Liver (tissue), 9 donors: ENCODE results near the gene BRD3. TPM values are rescaled to one million over a fixed set of nuclear protein-coding genes. Genes with fewer than 3 reads are reported as not detected.
A peak's percentile ranks its signal among the peaks of the same experiment; 100 is the strongest.

Experiments
- DNase-seq: peaks from one replicate; pipeline ENCODE4 v3.0.0-alpha.2; 2017; ENCODE audit warnings: low spot score
- H3K27ac ChIP-seq, 2 donors: one replicate each; pipeline ENCODE4 v1.7.0; 2013; ENCODE audit warnings: inconsistent platforms in 2 of 2, low read length in 2 of 2, control low read depth in 1 of 2, low read depth in 1 of 2, mild to moderate bottlenecking in 1 of 2
- H3K27me3 ChIP-seq, 4 donors: one replicate each; pipeline versions ENCODE4 v1.6.1 to v1.7.0; 2013; ENCODE audit warnings: low read length in 3 of 4, inconsistent platforms in 1 of 4, mild to moderate bottlenecking in 1 of 4, moderate library complexity in 1 of 4; ENCODE audit not compliant: control insufficient read depth in 4 of 4, insufficient read depth in 4 of 4
- H3K36me3 ChIP-seq, 4 donors: one replicate each; pipeline versions ENCODE4 v1.6.1 to v1.7.0; 2013; ENCODE audit warnings: low read length in 3 of 4, mild to moderate bottlenecking in 3 of 4, low read depth in 1 of 4, moderate library complexity in 1 of 4; ENCODE audit not compliant: control insufficient read depth in 4 of 4, insufficient read depth in 3 of 4
- H3K4me1 ChIP-seq, 4 donors: one replicate each; pipeline versions ENCODE4 v1.6.1 to v1.7.0; 2013; ENCODE audit warnings: low read length in 3 of 4, mild to moderate bottlenecking in 3 of 4, moderate library complexity in 1 of 4; ENCODE audit not compliant: control insufficient read depth in 4 of 4, insufficient read depth in 4 of 4
- H3K4me3 ChIP-seq, 3 donors: one replicate each; pipeline versions ENCODE4 v1.6.1 to v1.7.0; 2013; ENCODE audit warnings: low read length in 3 of 3, control low read depth in 1 of 3, low read depth in 1 of 3, mild to moderate bottlenecking in 1 of 3
- H3K9ac ChIP-seq, 2 donors: one replicate each; pipeline ENCODE4 v1.7.0; 2013; ENCODE audit warnings: low read length in 2 of 2, mild to moderate bottlenecking in 2 of 2, moderate library complexity in 2 of 2, control low read depth in 1 of 2, low read depth in 1 of 2
- H3K9me3 ChIP-seq, 4 donors: one replicate each; pipeline versions ENCODE4 v1.6.1 to v1.7.0; 2013; ENCODE audit warnings: low read length in 3 of 4; ENCODE audit not compliant: control insufficient read depth in 4 of 4
- CTCF ChIP-seq: fragments of 150-350 bp; IDR thresholded peaks from 2 replicates; pipeline ENCODE4 v1.5.1; 2017; ENCODE audit warnings: improper control_type of control experiment, low read depth, low read length; ENCODE audit not compliant: missing input control
- EGR1 ChIP-seq, 2 donors: IDR thresholded peaks; 2 replicates each; pipeline ENCODE4 v1.6.1; 2016 to 2018; ENCODE audit warnings: antibody characterized with exemption in 2 of 2, low read depth in 2 of 2
- FOXA1 ChIP-seq: IDR thresholded peaks from 2 replicates; pipeline ENCODE4 v1.6.1; 2016; ENCODE audit warnings: antibody characterized with exemption
- FOXA2 ChIP-seq: IDR thresholded peaks from 2 replicates; pipeline ENCODE4 v1.6.1; 2016; ENCODE audit warnings: antibody characterized with exemption
- HNF4A ChIP-seq, 2 donors: conservative IDR thresholded peaks; 2 replicates each; pipeline ENCODE4 v1.6.1; 2016; ENCODE audit warnings: antibody characterized with exemption in 2 of 2, mild to moderate bottlenecking in 2 of 2
- HNF4G ChIP-seq: IDR thresholded peaks from 2 replicates; pipeline ENCODE4 v1.6.1; 2016; ENCODE audit warnings: antibody characterized with exemption
- JUND ChIP-seq, 2 donors: IDR thresholded peaks; 2 replicates each; pipeline ENCODE4 v1.6.1; 2016; ENCODE audit warnings: antibody characterized with exemption in 2 of 2
- NR2F2 ChIP-seq: IDR thresholded peaks from 2 replicates; pipeline ENCODE4 v1.6.1; 2016; ENCODE audit warnings: antibody characterized with exemption
- RAD21 ChIP-seq, 2 donors: IDR thresholded peaks; 2 replicates each; pipeline ENCODE4 v1.6.1; 2016; ENCODE audit warnings: antibody characterized with exemption in 2 of 2, mild to moderate bottlenecking in 2 of 2
- RXRA ChIP-seq, 2 donors: IDR thresholded peaks; 2 replicates each; pipeline ENCODE4 v1.6.1; 2017 to 2018; ENCODE audit warnings: antibody characterized with exemption in 2 of 2, mild to moderate bottlenecking in 1 of 2
- SP1 ChIP-seq: IDR thresholded peaks from 2 replicates; pipeline ENCODE4 v1.6.1; 2018; ENCODE audit warnings: antibody characterized with exemption, mild to moderate bottlenecking
- TAF1 ChIP-seq: conservative IDR thresholded peaks from 2 replicates; pipeline ENCODE4 v1.6.1; 2016; ENCODE audit warnings: antibody characterized with exemption, mild to moderate bottlenecking
- YY1 ChIP-seq: IDR thresholded peaks from 2 replicates; pipeline ENCODE4 v1.6.1; 2016; ENCODE audit warnings: antibody characterized with exemption, mild to moderate bottlenecking
- WGBS: extraction: QIAGEN DNeasy Blood & Tissue Kit; methylation state at CpG from one replicate; pipeline ENCODE4 v1.1.7; 2013; 5-methylcytosine and 5-hydroxymethylcytosine counted together
- polyA plus RNA-seq, 2 donors: library from polyadenylated mRNA; stranded (reverse) in 1 of 2; unstranded in 1 of 2; fragments of 200-250 nt in 1 of 2; fragments of >200 nt in 1 of 2; fragmentation: Nextera tagmentation in 1 of 2; extraction: Ambion mirVana in 1 of 2; gene quantifications; one replicate each; pipeline versions ENCODE4 v1.2.1 to v1.2.3, GENCODE V29; 2013 to 2015
- total RNA-seq, 2 donors: library from RNA; depleted of rRNA; stranded (reverse); fragments of >200 nt; gene quantifications; one replicate each; pipeline ENCODE4 v1.2.3, GENCODE V29; 2014
- TF ChIP-seq, protein P1 (sequence below): IDR thresholded peaks from 2 replicates; pipeline ENCODE4 v1.6.1; 2016; ENCODE audit warnings: antibody characterized with exemption
- TF ChIP-seq, protein P2 (sequence below): IDR thresholded peaks from 2 replicates; pipeline ENCODE4 v1.6.1; 2016; ENCODE audit warnings: antibody characterized with exemption
- TF ChIP-seq, protein P3 (sequence below): IDR thresholded peaks from 2 replicates; pipeline ENCODE4 v1.6.1; 2016; ENCODE audit warnings: antibody characterized with exemption, mild to moderate bottlenecking
- donor health status: healthy.
- donor health status: healthy.
- donor health status: healthy.
- donor health status: healthy.
- donor health status: healthy.

BRD3 gene
- total and polyA plus RNA-seq, 4 donors: 7.2 to 17.7 (median 12.7) TPM

GRCh38 chr9:134026581-134026980 is 41.2 kb downstream of the BRD3 start (continued):
- TF ChIP-seq, protein P1, sequence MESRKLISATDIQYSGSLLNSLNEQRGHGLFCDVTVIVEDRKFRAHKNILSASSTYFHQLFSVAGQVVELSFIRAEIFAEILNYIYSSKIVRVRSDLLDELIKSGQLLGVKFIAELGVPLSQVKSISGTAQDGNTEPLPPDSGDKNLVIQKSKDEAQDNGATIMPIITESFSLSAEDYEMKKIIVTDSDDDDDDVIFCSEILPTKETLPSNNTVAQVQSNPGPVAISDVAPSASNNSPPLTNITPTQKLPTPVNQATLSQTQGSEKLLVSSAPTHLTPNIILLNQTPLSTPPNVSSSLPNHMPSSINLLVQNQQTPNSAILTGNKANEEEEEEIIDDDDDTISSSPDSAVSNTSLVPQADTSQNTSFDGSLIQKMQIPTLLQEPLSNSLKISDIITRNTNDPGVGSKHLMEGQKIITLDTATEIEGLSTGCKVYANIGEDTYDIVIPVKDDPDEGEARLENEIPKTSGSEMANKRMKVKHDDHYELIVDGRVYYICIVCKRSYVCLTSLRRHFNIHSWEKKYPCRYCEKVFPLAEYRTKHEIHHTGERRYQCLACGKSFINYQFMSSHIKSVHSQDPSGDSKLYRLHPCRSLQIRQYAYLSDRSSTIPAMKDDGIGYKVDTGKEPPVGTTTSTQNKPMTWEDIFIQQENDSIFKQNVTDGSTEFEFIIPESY: no peak
- TF ChIP-seq YY1: no peak
- no peak for TF ChIP-seq FOXA2
- no peak for TF ChIP-seq RAD21 (IDR thresholded peaks at IDR 0.05)
- no peak for TF ChIP-seq TAF1
- TF ChIP-seq NR2F2: no peak

DNA sequence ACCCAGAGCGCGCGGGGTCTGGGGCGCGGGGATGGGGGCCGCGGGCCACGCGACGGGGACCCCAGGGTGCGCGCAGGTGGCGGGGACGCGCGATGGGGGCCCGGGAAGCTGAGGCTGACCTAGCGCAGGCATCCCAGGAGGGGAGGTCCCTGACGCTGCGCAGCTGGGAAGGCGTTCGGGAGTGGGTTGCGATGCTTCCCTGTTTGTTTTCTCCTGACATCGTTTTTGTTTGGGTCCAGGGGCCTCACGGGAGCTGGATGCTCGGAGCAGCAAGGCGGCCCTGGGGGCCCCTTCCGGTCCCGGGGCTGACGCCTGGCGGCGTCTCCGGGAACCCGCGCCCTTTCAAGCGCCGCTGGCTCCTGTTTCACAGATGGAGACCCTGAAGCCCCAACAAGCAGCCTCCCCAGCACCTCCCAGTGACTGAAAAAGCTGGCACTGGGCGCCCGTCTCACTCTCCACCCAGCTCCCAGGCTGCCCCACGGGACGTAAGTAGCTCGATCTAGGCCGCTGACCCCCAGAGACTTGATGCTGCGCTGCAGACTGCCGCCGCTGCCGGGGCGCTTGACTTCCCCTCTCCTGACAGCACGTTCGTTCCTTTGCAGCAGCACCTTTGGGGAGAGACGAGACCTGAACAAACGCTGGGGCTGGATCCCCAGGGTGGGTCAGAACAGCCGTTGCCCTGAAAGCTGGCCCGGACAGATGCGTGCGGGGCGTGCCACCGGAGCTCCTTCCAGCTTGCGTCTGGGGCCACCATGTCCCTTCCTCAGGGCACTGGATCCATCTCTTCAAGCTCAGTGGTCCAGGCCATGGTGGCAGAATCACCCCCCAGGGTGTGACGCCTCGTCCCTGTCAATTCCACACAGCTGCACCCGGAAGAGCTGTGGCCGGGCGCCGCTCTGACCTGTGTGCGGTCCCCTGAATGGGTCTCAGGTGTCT is 42.0 kb downstream of the BRD3 start:
- Histone ChIP-seq H3K27ac (peak overlapping the region in 1 of 2 donors; percentile 41), H3K4me3 (peak overlapping the region; percentile 38 to 79 (median 71)), H3K27me3 (no peaks in the 10 kb centered on the region), H3K9me3 (no peaks in the 10 kb centered on the region), H3K4me1 (peaks cover 11 to 22% (median 21%) of the 10 kb centered on the region in 4 donors), H3K36me3 (peaks cover 0 to 3% (median 1%) of the 10 kb centered on the region in 4 donors), H3K9ac (peak overlapping the region in 1 of 2 donors; percentile 47)
- WGBS: 22% methylated on average over 66 of the region's 66 CpGs
- peak; percentile 44 for DNase-seq
- TF ChIP-seq RAD21 (IDR thresholded peaks at IDR 0.05) (no peak), SP1 (no peak), EGR1 (IDR thresholded peaks at IDR 0.05; ENCODE audit: low read depth in 2 of 2) (no peak), HNF4G (no peak), CTCF (no peak), RXRA (IDR thresholded peaks at IDR 0.05) (no peak), FOXA1 (no peak), JUND (IDR thresholded peaks at IDR 0.05) (no peak), HNF4A (conservative IDR thresholded peaks at IDR 0.05) (no peak), TAF1 (no peak)
- TF ChIP-seq, protein P1: no peak
- TF ChIP-seq, protein P2, sequence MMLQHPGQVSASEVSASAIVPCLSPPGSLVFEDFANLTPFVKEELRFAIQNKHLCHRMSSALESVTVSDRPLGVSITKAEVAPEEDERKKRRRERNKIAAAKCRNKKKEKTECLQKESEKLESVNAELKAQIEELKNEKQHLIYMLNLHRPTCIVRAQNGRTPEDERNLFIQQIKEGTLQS: no peak
- TF ChIP-seq, protein P3, sequence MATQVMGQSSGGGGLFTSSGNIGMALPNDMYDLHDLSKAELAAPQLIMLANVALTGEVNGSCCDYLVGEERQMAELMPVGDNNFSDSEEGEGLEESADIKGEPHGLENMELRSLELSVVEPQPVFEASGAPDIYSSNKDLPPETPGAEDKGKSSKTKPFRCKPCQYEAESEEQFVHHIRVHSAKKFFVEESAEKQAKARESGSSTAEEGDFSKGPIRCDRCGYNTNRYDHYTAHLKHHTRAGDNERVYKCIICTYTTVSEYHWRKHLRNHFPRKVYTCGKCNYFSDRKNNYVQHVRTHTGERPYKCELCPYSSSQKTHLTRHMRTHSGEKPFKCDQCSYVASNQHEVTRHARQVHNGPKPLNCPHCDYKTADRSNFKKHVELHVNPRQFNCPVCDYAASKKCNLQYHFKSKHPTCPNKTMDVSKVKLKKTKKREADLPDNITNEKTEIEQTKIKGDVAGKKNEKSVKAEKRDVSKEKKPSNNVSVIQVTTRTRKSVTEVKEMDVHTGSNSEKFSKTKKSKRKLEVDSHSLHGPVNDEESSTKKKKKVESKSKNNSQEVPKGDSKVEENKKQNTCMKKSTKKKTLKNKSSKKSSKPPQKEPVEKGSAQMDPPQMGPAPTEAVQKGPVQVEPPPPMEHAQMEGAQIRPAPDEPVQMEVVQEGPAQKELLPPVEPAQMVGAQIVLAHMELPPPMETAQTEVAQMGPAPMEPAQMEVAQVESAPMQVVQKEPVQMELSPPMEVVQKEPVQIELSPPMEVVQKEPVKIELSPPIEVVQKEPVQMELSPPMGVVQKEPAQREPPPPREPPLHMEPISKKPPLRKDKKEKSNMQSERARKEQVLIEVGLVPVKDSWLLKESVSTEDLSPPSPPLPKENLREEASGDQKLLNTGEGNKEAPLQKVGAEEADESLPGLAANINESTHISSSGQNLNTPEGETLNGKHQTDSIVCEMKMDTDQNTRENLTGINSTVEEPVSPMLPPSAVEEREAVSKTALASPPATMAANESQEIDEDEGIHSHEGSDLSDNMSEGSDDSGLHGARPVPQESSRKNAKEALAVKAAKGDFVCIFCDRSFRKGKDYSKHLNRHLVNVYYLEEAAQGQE: no peak
